Skeletal muscle satellite cell (primary cell): Measurements from ENCODE around the gene OR6B1. TPM values are rescaled to one million over a fixed set of nuclear protein-coding genes. Genes with fewer than 3 reads are reported as not detected.

Experiments
- H3K27me3 ChIP-seq: 2 replicates; pipeline ENCODE4 v1.7.0; 2013; ENCODE audit warnings: low read length; ENCODE audit not compliant: control insufficient read depth, insufficient read depth
- H3K36me3 ChIP-seq: 2 replicates; pipeline ENCODE4 v1.7.0; 2013; ENCODE audit warnings: mild to moderate bottlenecking, control low read depth, low read length; ENCODE audit not compliant: insufficient read depth
- H3K4me1 ChIP-seq: 2 replicates; pipeline ENCODE4 v1.7.0; 2013; ENCODE audit warnings: low read length; ENCODE audit not compliant: control insufficient read depth, insufficient read depth
- H3K4me2 ChIP-seq: 2 replicates; pipeline ENCODE4 v1.7.0; 2013; ENCODE audit warnings: mild to moderate bottlenecking, low read length
- H3K4me3 ChIP-seq: 2 replicates; pipeline ENCODE4 v1.7.0; 2013; ENCODE audit warnings: low read length
- H3K9ac ChIP-seq: 2 replicates; pipeline ENCODE4 v1.7.0; 2013; ENCODE audit warnings: mild to moderate bottlenecking, low read depth, low read length, moderate library complexity
- H3K9me3 ChIP-seq: replicated peaks from 2 replicates; pipeline ENCODE4 v1.7.0; 2013; ENCODE audit warnings: mild to moderate bottlenecking, control low read depth, low read length
- total RNA-seq: library from RNA; depleted of rRNA; stranded (reverse); fragments of >200 nt; gene quantifications from 2 replicates; pipeline ENCODE4 v1.2.3, GENCODE V29; 2012; rRNA removed

Gene OR6B1
- not detected in 2 replicates for total RNA-seq

DNA sequence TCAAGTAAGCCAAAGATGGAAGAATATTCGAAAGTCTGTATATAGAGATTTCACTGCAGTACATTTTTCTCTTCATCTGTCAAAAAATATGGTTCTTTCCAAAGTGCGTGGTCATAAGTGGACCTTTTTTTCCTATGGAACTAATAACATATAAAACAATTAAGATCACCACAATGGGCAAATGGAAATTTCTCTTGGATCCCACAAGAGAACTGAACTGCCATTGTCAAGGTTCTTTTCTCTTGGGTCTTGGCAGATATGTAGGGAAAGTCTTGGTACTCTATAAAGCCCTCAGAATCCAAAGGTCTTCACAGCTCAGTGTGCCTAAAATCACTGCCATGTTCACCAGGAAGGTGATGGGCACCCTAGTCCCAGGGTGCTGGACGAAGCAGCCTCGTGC lies at the start of gene OR6B1:
Gene OR6B1 (plus strand): TSS at position 301 of the 400 bp plus-strand sequence. CDS start 3,677 bp downstream, outside the sequence.
- H3K36me3 ChIP-seq, result no peaks in the 10 kb centered on the region
- H3K9ac ChIP-seq, result no peak within 1 kb of the TSS
- no peaks in the 10 kb centered on the region for H3K27me3 ChIP-seq
- peaks cover 11% of the 10 kb centered on the region for H3K4me1 ChIP-seq
- no peaks in the 10 kb centered on the region for H3K9me3 ChIP-seq
- no peak within 1 kb of the TSS for H3K4me2 ChIP-seq
- no peak within 1 kb of the TSS for H3K4me3 ChIP-seq

DNA sequence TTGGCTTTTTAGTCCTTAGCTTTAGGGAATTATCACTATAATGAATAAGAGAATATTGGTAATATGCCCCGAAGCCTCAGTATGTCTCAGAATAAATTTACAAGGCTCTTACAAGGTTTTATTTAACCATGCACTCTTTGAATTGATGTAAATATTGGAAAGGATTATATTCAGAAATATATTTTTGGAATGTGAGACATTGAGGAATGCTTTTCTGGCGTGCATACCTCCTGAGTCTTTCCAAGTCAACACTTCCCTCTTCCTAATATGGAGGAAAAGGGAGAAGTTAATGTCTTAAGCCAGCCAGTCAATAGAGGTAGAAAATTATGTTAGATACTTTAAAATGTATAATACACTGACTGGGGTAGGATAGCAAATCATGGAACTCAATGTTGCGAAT lies 46.7 kb upstream of the OR6B1 start:
- H3K9me3 ChIP-seq, result no peaks in the 10 kb centered on the region
- no peak overlapping the region for H3K9ac ChIP-seq
- H3K4me1 ChIP-seq, result no peaks in the 10 kb centered on the region
- H3K4me2 ChIP-seq, result no peak overlapping the region
- no peaks in the 10 kb centered on the region for H3K27me3 ChIP-seq
- H3K4me3 ChIP-seq, result no peak overlapping the region
- no peaks in the 10 kb centered on the region for H3K36me3 ChIP-seq

DNA sequence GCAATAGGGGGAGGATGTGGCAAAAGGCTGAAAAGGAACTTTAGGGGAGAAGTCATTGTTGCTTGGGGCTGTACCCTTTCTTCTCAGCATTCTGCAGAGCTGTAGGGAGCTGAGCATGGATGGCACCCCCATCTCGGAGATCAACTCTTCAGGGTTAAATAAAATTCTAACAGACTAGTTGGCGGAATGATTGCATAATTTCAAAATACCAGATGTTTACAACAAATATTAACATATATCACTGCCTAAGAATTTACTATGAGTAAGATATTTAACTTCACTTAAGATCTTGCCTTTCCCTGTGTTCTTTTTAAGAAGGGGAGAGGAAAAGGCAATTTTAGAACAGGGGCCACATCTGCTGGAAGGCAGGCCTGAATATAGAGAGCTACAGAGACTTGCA lies 46.0 kb upstream of the OR6B1 start:
- no peaks in the 10 kb centered on the region for H3K9me3 ChIP-seq
- H3K4me1 ChIP-seq, result no peaks in the 10 kb centered on the region
- H3K4me2 ChIP-seq, result no peak overlapping the region
- H3K9ac ChIP-seq, result no peak overlapping the region
- H3K4me3 ChIP-seq, result no peak overlapping the region
- H3K27me3 ChIP-seq, result no peaks in the 10 kb centered on the region
- no peaks in the 10 kb centered on the region for H3K36me3 ChIP-seq

DNA sequence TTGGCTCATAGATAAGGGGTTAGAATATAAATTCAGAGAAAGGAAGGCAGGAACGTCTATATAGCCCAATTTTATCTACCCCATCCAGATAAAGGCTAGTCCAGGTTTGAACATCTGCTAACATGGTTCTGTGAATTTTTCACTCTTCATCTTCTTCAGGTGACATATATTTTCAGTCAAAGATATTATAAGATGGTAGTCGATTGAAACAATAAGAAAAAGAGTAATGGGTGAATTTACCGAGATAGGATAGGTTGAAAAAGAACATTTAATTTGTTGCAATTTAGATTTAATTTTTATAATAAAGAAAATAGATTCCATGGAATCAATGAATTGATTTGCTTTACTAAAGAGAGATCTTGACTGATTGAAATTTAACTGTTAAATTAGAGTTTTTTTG lies 45.6 kb upstream of the OR6B1 start, which contains the start of gene OR2F1:
Gene OR2F1 (plus strand): TSS at position 301 of the 400 bp plus-strand sequence. CDS start 5,127 bp downstream, outside the sequence.
- no peaks in the 10 kb centered on the region for H3K4me1 ChIP-seq
- H3K27me3 ChIP-seq, result no peaks in the 10 kb centered on the region
- H3K9me3 ChIP-seq, result no peaks in the 10 kb centered on the region
- no peak within 1 kb of the TSS for H3K4me3 ChIP-seq
- H3K4me2 ChIP-seq, result no peak within 1 kb of the TSS
- H3K9ac ChIP-seq, result no peak within 1 kb of the TSS
- H3K36me3 ChIP-seq, result no peaks in the 10 kb centered on the region

DNA sequence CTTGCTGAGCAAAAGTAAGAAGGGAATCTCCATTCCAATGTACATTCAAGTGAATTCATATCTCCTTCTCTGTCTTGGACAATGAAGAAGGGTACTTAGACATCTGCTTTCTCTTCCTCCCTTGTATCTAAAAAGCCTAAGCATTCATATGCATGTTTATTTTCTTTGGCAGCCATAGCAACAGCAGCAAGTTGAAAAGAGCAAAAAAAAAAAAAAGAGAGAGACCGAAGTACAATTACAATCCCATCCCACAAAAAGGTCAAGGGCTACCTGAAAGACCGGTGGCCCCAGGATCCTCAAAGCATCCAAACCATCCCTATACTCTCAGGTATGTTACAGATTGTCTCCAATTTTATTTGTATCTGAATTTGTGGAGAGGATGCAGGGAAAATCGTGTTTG lies 41.3 kb upstream of the OR6B1 start:
- Histone ChIP-seq H3K27me3 (no peaks in the 10 kb centered on the region), H3K9me3 (no peaks in the 10 kb centered on the region), H3K9ac (no peak overlapping the region), H3K36me3 (no peaks in the 10 kb centered on the region), H3K4me1 (no peaks in the 10 kb centered on the region), H3K4me3 (no peak overlapping the region), H3K4me2 (no peak overlapping the region)

DNA sequence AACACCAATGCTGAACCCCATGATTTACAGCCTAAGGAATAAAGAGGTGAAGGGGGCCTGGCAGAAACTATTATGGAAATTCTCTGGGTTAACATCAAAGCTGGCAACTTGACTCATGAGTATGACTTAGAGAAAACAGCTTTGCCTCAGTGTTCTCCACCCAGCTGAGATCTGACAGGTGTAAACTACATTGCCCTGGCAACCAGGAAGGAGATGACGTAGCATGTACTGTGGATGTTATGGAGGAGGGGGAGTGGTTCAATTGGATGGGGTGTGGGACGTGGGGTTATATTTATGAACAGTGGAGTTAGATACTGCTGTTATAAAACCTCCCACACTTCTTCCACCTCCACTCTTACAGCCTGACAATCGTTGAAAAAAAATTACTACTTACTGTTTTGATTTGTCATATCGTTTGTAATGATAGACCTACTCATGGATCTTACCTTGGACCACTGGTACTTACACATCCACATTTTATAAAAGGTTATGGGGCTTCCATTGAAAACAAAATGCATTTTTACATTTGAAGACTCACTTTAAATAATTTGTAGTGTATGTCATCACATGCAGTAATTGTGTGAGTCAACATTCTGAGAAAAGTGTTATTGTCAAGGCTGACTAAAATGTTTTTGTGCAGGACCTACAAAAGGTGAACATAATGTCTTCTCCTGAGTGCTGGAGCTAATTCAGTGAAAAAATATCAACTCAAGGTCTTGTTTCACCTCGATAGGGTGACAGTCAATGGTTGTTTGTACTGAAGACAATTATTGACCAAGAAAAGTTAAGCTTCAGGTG lies 39.1 kb upstream of the OR6B1 start:
- Histone ChIP-seq H3K9ac (no peak overlapping the region), H3K4me1 (no peaks in the 10 kb centered on the region), H3K9me3 (no peaks in the 10 kb centered on the region), H3K27me3 (no peaks in the 10 kb centered on the region), H3K4me2 (no peak overlapping the region), H3K4me3 (no peak overlapping the region), H3K36me3 (no peaks in the 10 kb centered on the region)

DNA sequence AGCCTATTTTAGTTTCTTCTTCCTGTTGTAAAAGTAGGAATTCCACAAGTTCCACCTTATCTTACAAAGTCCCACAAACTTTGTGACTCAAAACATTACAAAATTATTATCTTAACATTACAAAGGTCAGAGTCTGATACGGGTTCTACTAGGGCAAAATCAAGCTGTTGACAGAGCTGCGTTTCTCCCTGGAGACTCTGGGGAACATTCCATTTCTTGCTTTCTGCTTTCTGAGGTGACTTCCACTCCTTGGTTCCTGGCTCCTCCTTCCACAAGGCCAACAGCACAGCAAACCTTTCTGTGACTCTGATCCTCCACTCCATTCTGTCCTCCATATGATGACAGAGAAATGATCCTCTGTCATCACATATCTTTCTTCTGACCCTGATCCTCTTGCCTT lies 34.8 kb upstream of the OR6B1 start:
- no peak overlapping the region for H3K9ac ChIP-seq
- no peak overlapping the region for H3K4me3 ChIP-seq
- no peaks in the 10 kb centered on the region for H3K36me3 ChIP-seq
- no peaks in the 10 kb centered on the region for H3K4me1 ChIP-seq
- H3K4me2 ChIP-seq, result no peak overlapping the region
- no peaks in the 10 kb centered on the region for H3K9me3 ChIP-seq
- no peaks in the 10 kb centered on the region for H3K27me3 ChIP-seq

DNA sequence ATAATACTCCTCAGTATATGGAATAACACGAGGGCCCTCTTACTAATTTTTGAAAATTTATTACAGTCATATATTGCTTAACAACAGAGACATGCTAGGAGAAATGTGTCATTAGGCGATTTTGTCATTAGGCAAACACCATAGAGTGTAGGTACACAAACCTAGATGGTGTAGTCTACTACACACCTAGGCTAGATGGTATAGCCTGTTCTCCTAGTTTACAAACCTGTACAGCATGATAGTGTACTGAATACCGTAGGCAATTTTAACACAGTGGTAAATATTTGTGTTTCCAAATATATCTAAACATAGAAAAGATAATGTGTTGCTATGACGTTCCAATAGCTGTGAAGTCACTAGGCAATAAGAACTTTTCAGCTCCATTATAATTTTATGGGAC lies 32.7 kb upstream of the OR6B1 start:
- Histone ChIP-seq H3K27me3 (no peaks in the 10 kb centered on the region), H3K9ac (no peak overlapping the region), H3K4me2 (no peak overlapping the region), H3K4me1 (no peaks in the 10 kb centered on the region), H3K4me3 (no peak overlapping the region), H3K9me3 (no peaks in the 10 kb centered on the region), H3K36me3 (no peaks in the 10 kb centered on the region)

DNA sequence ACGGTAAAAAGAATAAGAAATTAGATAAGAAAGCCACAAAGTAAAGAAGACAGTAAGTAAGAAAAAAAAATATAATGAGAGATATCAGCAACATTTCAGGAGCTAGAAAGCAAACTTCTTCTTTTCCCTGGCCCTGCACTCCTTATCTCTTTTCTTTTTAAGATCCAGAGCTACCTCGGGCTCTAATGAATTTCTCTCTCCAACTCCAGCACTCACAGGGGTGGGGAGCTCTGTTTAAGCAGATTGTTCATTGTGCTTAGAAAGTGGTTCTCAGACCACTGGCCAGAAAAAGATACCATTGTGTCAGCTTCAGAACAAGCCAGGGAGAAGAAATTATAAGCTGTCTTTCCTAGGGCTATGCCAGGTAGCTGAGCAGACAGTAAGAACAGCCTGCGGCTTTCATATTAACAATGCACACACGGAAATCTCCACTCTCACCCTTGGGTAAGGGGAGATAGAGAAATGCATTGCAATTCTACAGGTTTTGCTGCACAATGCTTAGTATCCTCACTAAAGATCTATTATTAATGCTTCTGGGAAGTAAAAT lies 26.2 kb upstream of the OR6B1 start:
- Histone ChIP-seq H3K9ac (no peak overlapping the region), H3K4me3 (no peak overlapping the region), H3K4me2 (no peak overlapping the region), H3K27me3 (no peaks in the 10 kb centered on the region), H3K4me1 (peaks cover 7% of the 10 kb centered on the region), H3K36me3 (no peaks in the 10 kb centered on the region), H3K9me3 (no peaks in the 10 kb centered on the region)

DNA sequence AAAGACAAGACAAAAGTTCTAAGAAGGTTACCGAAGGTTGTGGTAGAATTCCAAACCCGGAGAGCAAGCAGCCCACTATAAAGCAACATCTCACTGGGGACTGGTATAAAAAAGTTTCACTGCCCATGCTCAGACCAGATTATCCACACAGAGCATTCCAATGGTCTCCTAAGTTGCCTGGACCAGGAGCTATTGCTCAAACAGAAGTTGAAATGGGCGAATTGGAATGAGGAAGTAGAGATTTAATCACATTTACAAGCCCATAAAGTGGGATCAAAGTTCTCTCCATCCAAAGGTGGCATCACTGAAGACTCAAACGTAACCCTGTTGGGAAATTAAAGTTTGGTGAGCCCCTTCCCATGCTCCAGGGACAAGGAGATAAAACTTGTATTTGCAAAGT lies 25.7 kb upstream of the OR6B1 start:
- Histone ChIP-seq H3K27me3 (no peaks in the 10 kb centered on the region), H3K4me3 (no peak overlapping the region), H3K9ac (no peak overlapping the region), H3K9me3 (no peaks in the 10 kb centered on the region), H3K4me2 (no peak overlapping the region), H3K4me1 (peaks cover 11% of the 10 kb centered on the region), H3K36me3 (no peaks in the 10 kb centered on the region)

DNA sequence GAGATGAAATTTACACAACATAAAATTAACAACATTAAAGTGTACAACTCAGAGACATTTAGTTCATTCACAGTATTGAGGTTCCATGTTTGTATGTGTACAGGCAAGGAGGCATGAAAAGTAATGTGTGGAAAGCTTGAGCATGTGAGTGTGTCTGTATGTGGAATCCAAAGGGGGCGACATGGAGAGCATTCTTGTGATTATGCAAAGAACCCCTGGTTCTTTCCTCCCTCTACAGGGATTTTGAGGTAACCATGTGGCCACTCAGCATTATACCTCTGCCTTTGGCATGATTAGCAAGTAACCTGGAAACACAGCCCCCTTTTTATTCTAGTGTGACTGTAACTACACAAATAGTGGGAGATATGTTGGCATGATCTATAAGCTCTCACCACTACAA lies 24.5 kb upstream of the OR6B1 start:
- Histone ChIP-seq H3K36me3 (no peaks in the 10 kb centered on the region), H3K27me3 (no peaks in the 10 kb centered on the region)

DNA sequence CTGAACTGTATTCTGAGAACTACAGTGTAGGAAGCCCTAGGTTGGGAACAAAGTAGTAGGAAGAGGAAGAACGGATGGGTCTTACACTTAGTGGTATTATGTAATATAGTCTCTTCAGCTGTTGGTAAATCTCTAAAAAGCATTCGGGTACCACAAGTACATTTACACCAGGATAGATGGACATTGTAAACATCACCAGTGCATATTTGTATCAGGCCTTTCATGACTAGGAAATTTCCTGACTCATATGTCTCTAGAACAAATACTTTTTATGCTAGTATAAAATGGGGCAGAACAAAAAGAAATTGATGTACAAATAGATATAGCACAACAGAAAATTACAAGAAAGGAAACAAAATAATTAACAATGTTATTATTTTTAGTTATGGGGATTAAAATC lies 21.5 kb upstream of the OR6B1 start:
- H3K9me3 ChIP-seq, result no peaks in the 10 kb centered on the region
- H3K9ac ChIP-seq, result peak overlapping the region; percentile 45
- H3K27me3 ChIP-seq, result no peaks in the 10 kb centered on the region
- H3K4me2 ChIP-seq, result peak overlapping the region; percentile 41
- H3K4me3 ChIP-seq, result no peak overlapping the region
- peaks cover 26% of the 10 kb centered on the region for H3K4me1 ChIP-seq
- no peaks in the 10 kb centered on the region for H3K36me3 ChIP-seq

More for the DNA sequence above, 24.5 kb upstream of the OR6B1 start:
- no peak overlapping the region for H3K9ac ChIP-seq
- H3K4me3 ChIP-seq, result no peak overlapping the region
- H3K9me3 ChIP-seq, result no peaks in the 10 kb centered on the region
- peaks cover 23% of the 10 kb centered on the region for H3K4me1 ChIP-seq
- no peak overlapping the region for H3K4me2 ChIP-seq
